ENCODE measurements around the gene PDE12. TPM values are rescaled to one million over a fixed set of nuclear protein-coding genes. Genes with fewer than 3 reads are reported as not detected.
"Not testable (repeated sequence)": the region's sequence is repeated elsewhere in the genome, so short reads cannot be mapped to it uniquely, and the experiment has no call there.

PDE12 gene
- total and polyA plus RNA-seq, 10 donors: 2.2 to 23.9 (median 17.9) TPM

GRCh38 chr3:57604971-57605370 lies 48.9 kb downstream of the PDE12 start:
- H3K36me3 ChIP-seq: peaks cover 0 to 39% (median 0%) of the 10 kb centered on the region in 6 donors
- intact Hi-C loops (cut with DNase I; ENCODE audit: low total_unique reads): no loop called here
- H3K27ac ChIP-seq: no peak overlapping the region
- no peaks in the 10 kb centered on the region for H3K27me3 ChIP-seq (replicated peaks in 1 of 7)
- peaks cover 0 to 2% (median 0%) of the 10 kb centered on the region in 6 donors for H3K4me1 ChIP-seq
- 91 to 99% (median 96%) methylated on average over 2 of the region's 2 CpGs for WGBS, 5 donors
- no peak for DNase-seq
- H3K9me3 ChIP-seq: peaks cover 0 to 30% (median 12%) of the 10 kb centered on the region in 8 donors
- TF ChIP-seq POLR2A (IDR thresholded peaks at IDR 0.05) (no peak), POLR2AphosphoS5 (IDR thresholded peaks at IDR 0.05) (no peak)
- no peak overlapping the region for H3K4me3 ChIP-seq

GRCh38 chr3:57605683-57606082 lies 49.6 kb downstream of the PDE12 start:
- no peak overlapping the region for H3K27ac ChIP-seq
- peaks cover 0 to 32% (median 13%) of the 10 kb centered on the region in 8 donors for H3K9me3 ChIP-seq
- peaks cover 0 to 39% (median 0%) of the 10 kb centered on the region in 6 donors for H3K36me3 ChIP-seq
- TF ChIP-seq POLR2AphosphoS5 (IDR thresholded peaks at IDR 0.05): no peak
- no peak for TF ChIP-seq POLR2A (IDR thresholded peaks at IDR 0.05)
- TF ChIP-seq, protein P1, sequence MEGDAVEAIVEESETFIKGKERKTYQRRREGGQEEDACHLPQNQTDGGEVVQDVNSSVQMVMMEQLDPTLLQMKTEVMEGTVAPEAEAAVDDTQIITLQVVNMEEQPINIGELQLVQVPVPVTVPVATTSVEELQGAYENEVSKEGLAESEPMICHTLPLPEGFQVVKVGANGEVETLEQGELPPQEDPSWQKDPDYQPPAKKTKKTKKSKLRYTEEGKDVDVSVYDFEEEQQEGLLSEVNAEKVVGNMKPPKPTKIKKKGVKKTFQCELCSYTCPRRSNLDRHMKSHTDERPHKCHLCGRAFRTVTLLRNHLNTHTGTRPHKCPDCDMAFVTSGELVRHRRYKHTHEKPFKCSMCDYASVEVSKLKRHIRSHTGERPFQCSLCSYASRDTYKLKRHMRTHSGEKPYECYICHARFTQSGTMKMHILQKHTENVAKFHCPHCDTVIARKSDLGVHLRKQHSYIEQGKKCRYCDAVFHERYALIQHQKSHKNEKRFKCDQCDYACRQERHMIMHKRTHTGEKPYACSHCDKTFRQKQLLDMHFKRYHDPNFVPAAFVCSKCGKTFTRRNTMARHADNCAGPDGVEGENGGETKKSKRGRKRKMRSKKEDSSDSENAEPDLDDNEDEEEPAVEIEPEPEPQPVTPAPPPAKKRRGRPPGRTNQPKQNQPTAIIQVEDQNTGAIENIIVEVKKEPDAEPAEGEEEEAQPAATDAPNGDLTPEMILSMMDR (IDR thresholded peaks at IDR 0.05 in 8 of 11, conservative IDR thresholded peaks at IDR 0.05 in 3 of 11): no peak
- intact Hi-C loops (cut with DNase I; ENCODE audit: low total_unique reads): no loop called here
- no peak for DNase-seq
- H3K4me1 ChIP-seq: no peaks in the 10 kb centered on the region
- no peaks in the 10 kb centered on the region for H3K27me3 ChIP-seq (replicated peaks in 1 of 7)
- H3K4me3 ChIP-seq: no peak overlapping the region

- peaks cover 0 to 15% (median 0%) of the 10 kb centered on the region in 6 donors for H3K36me3 ChIP-seq
- DNase-seq; H3K4me3 ChIP-seq; intact Hi-C loops (cut with DNase I; ENCODE audit: low total_unique reads); H3K27me3 ChIP-seq (replicated peaks in 1 of 7); H3K27ac ChIP-seq; H3K4me1 ChIP-seq: not testable (repeated sequence)
- 96 to 99% (median 98%) methylated on average over 5 of the region's 5 CpGs for WGBS, 5 donors
- peaks cover 0 to 32% (median 10%) of the 10 kb centered on the region in 8 donors for H3K9me3 ChIP-seq
Observed at GRCh38 chr3:57611870-57612269, 55.8 kb downstream of the PDE12 start.

- 54 to 88% (median 58%) methylated on average over 3 of the region's 3 CpGs for WGBS, 5 donors
- H3K9me3 ChIP-seq: peaks cover 0 to 12% (median 5%) of the 10 kb centered on the region in 8 donors
- intact Hi-C loops (cut with DNase I; ENCODE audit: low total_unique reads): no loop called here
- no peak for DNase-seq
- H3K4me1 ChIP-seq: no peaks in the 10 kb centered on the region
- peaks cover 0 to 27% (median 0%) of the 10 kb centered on the region in 6 donors for H3K36me3 ChIP-seq
- H3K27ac ChIP-seq: no peak overlapping the region
- no peaks in the 10 kb centered on the region for H3K27me3 ChIP-seq (replicated peaks in 1 of 7)
- TF ChIP-seq, protein P1 (IDR thresholded peaks at IDR 0.05 in 8 of 11, conservative IDR thresholded peaks at IDR 0.05 in 3 of 11): no peak
- TF ChIP-seq POLR2AphosphoS5 (IDR thresholded peaks at IDR 0.05) (no peak), POLR2A (IDR thresholded peaks at IDR 0.05) (no peak)
- H3K4me3 ChIP-seq: no peak overlapping the region
Observed at GRCh38 chr3:57616233-57616632, 60.2 kb downstream of the PDE12 start.

Small RNAs within 50 kb of the gene (small RNA-seq; reads per million reads assigned to genes)
- gene RNU6-108P (0 reads per million in 4 donors), gene RNU6-1181P (0 reads per million in 4 donors), gene RNU6-483P (0 reads per million in 4 donors)

Other genes starting within 250 kb of the PDE12 start
- gene DNAH12, start 11.9 kb upstream of the PDE12 start, total RNA-seq: under 1 TPM in 5 of 7 donors, not detected in 2; 0.09 to 0.39 (median 0.17) TPM
- gene DNAH12, start 11.9 kb upstream of the PDE12 start, polyA plus RNA-seq: under 1 TPM; 0.10 to 0.26 (median 0.23) TPM
- 10 to 100 TPM; 68.1 to 88.7 (median 75.0) TPM for gene ARF4, start 41.1 kb downstream of the PDE12 start, total RNA-seq
- gene ARF4, start 41.1 kb downstream of the PDE12 start, polyA plus RNA-seq: 10 to 100 TPM; 41.1 to 77.3 (median 77.2) TPM
- gene DENND6A, start 136.8 kb downstream of the PDE12 start, total RNA-seq: 10 to 100 TPM; 28.2 to 92.1 (median 39.8) TPM
- 10 to 100 TPM in 1 of 3 donors, 1 to 10 TPM in 2; 8.9 to 11.9 (median 9.6) TPM for gene DENND6A, start 136.8 kb downstream of the PDE12 start, polyA plus RNA-seq
- gene SLMAP, start 200.0 kb downstream of the PDE12 start, total RNA-seq: 10 to 100 TPM; 50.8 to 77.3 (median 70.4) TPM
- 10 to 100 TPM in 2 of 3 donors, 1 to 10 TPM in 1; 7.8 to 12.7 (median 10.5) TPM for gene SLMAP, start 200.0 kb downstream of the PDE12 start, polyA plus RNA-seq